A549 (cell line): Measurements from ENCODE around the gene MZT2B.
"Not testable (repeated sequence)": the region's sequence is repeated elsewhere in the genome, so short reads cannot be mapped to it uniquely, and the experiment has no call there.

ENCODE experiments used
- CHD2 ChIP-seq: fragments of 150-350 bp; IDR thresholded peaks from 2 replicates; pipeline ENCODE4 v1.6.1; 2014; ENCODE audit warnings: low read length; ENCODE audit not compliant: partially characterized antibody
- HMGXB4 ChIP-seq: fragments of 250-450 bp; sonication (Bioruptor Pico); IDR thresholded peaks from 2 replicates; pipeline ENCODE4 v1.5.0; 2021; ENCODE audit warnings: mild to moderate bottlenecking, moderate library complexity, borderline replicate concordance
- KDM1A ChIP-seq: fragments of 200-600 bp; sonication (generic); IDR thresholded peaks from 2 replicates; pipeline ENCODE4 v1.6.1; 2016; ENCODE audit warnings: low read depth, mild to moderate bottlenecking
- KDM5A ChIP-seq: fragments of 200-600 bp; sonication (generic); IDR thresholded peaks from 2 replicates; pipeline ENCODE4 v1.6.1; 2016; ENCODE audit warnings: antibody characterized with exemption, mild to moderate bottlenecking
- POLR2A ChIP-seq: IDR thresholded peaks from 2 replicates; pipeline ENCODE4 v1.6.1; 2012; ENCODE audit warnings: mild to moderate bottlenecking, low read length
- POLR2AphosphoS2 ChIP-seq: conservative IDR thresholded peaks from 2 replicates; pipeline ENCODE4 v1.6.1; 2012; ENCODE audit warnings: low read length, improper control_type of control experiment, inconsistent platforms
- RCOR1 ChIP-seq: fragments of 150-350 bp; IDR thresholded peaks from 2 replicates; pipeline ENCODE4 v1.6.1; 2014; ENCODE audit warnings: antibody characterized with exemption, low read length, low read depth
- SREBF2 ChIP-seq: fragments of 450-650 bp; IDR thresholded peaks from 2 replicates; pipeline ENCODE4 v1.6.1; 2014; ENCODE audit warnings: mild to moderate bottlenecking, moderate library complexity
- TP53 ChIP-seq: fragments of 250-450 bp; sonication (Bioruptor Pico); IDR thresholded peaks from 2 replicates; pipeline ENCODE4 v1.5.0; 2021; ENCODE audit warnings: mild to moderate bottlenecking, moderate library complexity
- TF ChIP-seq, protein P1 (sequence below): fragments of >200 bp; sonication (Bioruptor Twin); formaldehyde crosslinking; IDR thresholded peaks from 3 replicates; pipeline ENCODE4 v1.5.1; 2016
- TF ChIP-seq, protein P2 (sequence below): fragments of 200-600 bp; sonication (generic); IDR thresholded peaks from 2 replicates; pipeline ENCODE4 v1.6.1; 2016; ENCODE audit warnings: antibody characterized with exemption, mild to moderate bottlenecking, moderate library complexity
- TF ChIP-seq, protein P3 (sequence below): fragments of 450-650 bp; IDR thresholded peaks from 2 replicates; pipeline ENCODE4 v1.6.1; 2014; ENCODE audit warnings: antibody characterized with exemption

DNA sequence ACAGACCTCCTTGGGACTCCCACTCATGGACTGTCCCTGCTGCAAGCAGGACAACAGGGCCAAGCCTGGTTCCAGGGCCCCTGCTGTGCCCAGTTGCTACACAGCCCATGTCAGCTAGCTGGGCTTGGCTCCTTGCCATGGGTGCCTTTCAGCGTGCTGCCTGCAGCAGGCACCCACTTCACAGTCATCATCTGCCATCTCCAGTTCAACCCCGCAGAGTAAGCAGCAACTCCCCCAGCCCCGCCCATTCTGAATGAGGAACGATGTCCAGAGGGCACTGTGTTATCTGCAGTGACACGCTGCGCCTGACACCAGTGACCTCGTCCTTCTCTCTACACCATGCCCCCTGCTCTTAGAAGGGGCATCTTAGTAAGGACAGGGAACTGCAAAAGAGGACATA lies 20.5 kb downstream of the MZT2B start:
- TF ChIP-seq, protein P1, sequence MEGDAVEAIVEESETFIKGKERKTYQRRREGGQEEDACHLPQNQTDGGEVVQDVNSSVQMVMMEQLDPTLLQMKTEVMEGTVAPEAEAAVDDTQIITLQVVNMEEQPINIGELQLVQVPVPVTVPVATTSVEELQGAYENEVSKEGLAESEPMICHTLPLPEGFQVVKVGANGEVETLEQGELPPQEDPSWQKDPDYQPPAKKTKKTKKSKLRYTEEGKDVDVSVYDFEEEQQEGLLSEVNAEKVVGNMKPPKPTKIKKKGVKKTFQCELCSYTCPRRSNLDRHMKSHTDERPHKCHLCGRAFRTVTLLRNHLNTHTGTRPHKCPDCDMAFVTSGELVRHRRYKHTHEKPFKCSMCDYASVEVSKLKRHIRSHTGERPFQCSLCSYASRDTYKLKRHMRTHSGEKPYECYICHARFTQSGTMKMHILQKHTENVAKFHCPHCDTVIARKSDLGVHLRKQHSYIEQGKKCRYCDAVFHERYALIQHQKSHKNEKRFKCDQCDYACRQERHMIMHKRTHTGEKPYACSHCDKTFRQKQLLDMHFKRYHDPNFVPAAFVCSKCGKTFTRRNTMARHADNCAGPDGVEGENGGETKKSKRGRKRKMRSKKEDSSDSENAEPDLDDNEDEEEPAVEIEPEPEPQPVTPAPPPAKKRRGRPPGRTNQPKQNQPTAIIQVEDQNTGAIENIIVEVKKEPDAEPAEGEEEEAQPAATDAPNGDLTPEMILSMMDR = not testable (repeated sequence)
- TF ChIP-seq POLR2A, POLR2AphosphoS2, CHD2, KDM1A, KDM5A, RCOR1, HMGXB4, TP53, SREBF2: not testable (repeated sequence)
- TF ChIP-seq, protein P2, sequence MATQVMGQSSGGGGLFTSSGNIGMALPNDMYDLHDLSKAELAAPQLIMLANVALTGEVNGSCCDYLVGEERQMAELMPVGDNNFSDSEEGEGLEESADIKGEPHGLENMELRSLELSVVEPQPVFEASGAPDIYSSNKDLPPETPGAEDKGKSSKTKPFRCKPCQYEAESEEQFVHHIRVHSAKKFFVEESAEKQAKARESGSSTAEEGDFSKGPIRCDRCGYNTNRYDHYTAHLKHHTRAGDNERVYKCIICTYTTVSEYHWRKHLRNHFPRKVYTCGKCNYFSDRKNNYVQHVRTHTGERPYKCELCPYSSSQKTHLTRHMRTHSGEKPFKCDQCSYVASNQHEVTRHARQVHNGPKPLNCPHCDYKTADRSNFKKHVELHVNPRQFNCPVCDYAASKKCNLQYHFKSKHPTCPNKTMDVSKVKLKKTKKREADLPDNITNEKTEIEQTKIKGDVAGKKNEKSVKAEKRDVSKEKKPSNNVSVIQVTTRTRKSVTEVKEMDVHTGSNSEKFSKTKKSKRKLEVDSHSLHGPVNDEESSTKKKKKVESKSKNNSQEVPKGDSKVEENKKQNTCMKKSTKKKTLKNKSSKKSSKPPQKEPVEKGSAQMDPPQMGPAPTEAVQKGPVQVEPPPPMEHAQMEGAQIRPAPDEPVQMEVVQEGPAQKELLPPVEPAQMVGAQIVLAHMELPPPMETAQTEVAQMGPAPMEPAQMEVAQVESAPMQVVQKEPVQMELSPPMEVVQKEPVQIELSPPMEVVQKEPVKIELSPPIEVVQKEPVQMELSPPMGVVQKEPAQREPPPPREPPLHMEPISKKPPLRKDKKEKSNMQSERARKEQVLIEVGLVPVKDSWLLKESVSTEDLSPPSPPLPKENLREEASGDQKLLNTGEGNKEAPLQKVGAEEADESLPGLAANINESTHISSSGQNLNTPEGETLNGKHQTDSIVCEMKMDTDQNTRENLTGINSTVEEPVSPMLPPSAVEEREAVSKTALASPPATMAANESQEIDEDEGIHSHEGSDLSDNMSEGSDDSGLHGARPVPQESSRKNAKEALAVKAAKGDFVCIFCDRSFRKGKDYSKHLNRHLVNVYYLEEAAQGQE = not testable (repeated sequence)
- TF ChIP-seq, protein P3, sequence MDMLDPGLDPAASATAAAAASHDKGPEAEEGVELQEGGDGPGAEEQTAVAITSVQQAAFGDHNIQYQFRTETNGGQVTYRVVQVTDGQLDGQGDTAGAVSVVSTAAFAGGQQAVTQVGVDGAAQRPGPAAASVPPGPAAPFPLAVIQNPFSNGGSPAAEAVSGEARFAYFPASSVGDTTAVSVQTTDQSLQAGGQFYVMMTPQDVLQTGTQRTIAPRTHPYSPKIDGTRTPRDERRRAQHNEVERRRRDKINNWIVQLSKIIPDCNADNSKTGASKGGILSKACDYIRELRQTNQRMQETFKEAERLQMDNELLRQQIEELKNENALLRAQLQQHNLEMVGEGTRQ = not testable (repeated sequence)
